ENCODE results near the gene RASSF1. TPM values are rescaled to one million over a fixed set of nuclear protein-coding genes. Genes with fewer than 3 reads are reported as not detected.

RASSF1 gene
- total and polyA plus RNA-seq, 8 donors = 10.3 to 29.5 (median 14.2) TPM

GRCh38 chr3:50385754-50386153 lies 45.1 kb upstream of the RASSF1 start:
- TF ChIP-seq CTCF (IDR thresholded peaks at IDR 0.05) = no peak
- H3K4me1 ChIP-seq = peaks cover 11 to 25% (median 21%) of the 10 kb centered on the region in 3 donors
- ATAC-seq (no peak), FAIRE-seq (no peak), DNase-seq (no peak)
- WGBS, 2 donors = 73 to 78% methylated on average over 13 of the region's 13 CpGs
- H3K4me3 ChIP-seq = no peak overlapping the region
- no peak overlapping the region for H3K27ac ChIP-seq
- no peaks in the 10 kb centered on the region for H3K27me3 ChIP-seq
- intact Hi-C loops (cut with DNase I) = no loop called here
- no peaks in the 10 kb centered on the region for H3K36me3 ChIP-seq
- H3K9me3 ChIP-seq = no peaks in the 10 kb centered on the region

GRCh38 chr3:50383750-50384149 lies 43.1 kb upstream of the RASSF1 start:
- FAIRE-seq (no peak), DNase-seq (no peak), ATAC-seq (no peak)
- no peak for TF ChIP-seq CTCF (IDR thresholded peaks at IDR 0.05)
- Histone ChIP-seq H3K36me3 (no peaks in the 10 kb centered on the region), H3K27me3 (no peaks in the 10 kb centered on the region), H3K9me3 (no peaks in the 10 kb centered on the region), H3K4me1 (peaks cover 0 to 9% (median 5%) of the 10 kb centered on the region in 3 donors), H3K27ac (no peak overlapping the region), H3K4me3 (no peak overlapping the region)
- intact Hi-C loops (cut with DNase I) = no loop called here
- 79 to 80% methylated on average over 6 of the region's 6 CpGs for WGBS, 2 donors

- FAIRE-seq = no peak
- WGBS, 2 donors = 89 to 90% methylated on average over 12 of the region's 12 CpGs
- intact Hi-C loops (cut with DNase I) = no loop called here
- TF ChIP-seq CTCF (IDR thresholded peaks at IDR 0.05) = no peak
- ATAC-seq = no peak
- Histone ChIP-seq H3K4me3 (no peak overlapping the region), H3K27ac (no peak overlapping the region), H3K27me3 (no peaks in the 10 kb centered on the region), H3K4me1 (peaks cover 0 to under 1% (median 0%) of the 10 kb centered on the region in 3 donors), H3K36me3 (no peaks in the 10 kb centered on the region), H3K9me3 (no peaks in the 10 kb centered on the region)
- no peak for DNase-seq
Observed at GRCh38 chr3:50382722-50383121, 42.1 kb upstream of the RASSF1 start.

GRCh38 chr3:50381383-50381782 lies 40.7 kb upstream of the RASSF1 start:
- Histone ChIP-seq H3K4me3 (no peak overlapping the region), H3K36me3 (no peaks in the 10 kb centered on the region), H3K27me3 (no peaks in the 10 kb centered on the region), H3K9me3 (no peaks in the 10 kb centered on the region), H3K4me1 (no peaks in the 10 kb centered on the region), H3K27ac (no peak overlapping the region)
- FAIRE-seq (no peak), ATAC-seq (peak in 2 of 4 donors; percentile 24 to 33), DNase-seq (no peak)
- 79 to 85% methylated on average over 4 of the region's 4 CpGs for WGBS, 2 donors
- intact Hi-C loops (cut with DNase I) = no loop called here
- TF ChIP-seq CTCF (IDR thresholded peaks at IDR 0.05) = no peak

GRCh38 chr3:50380405-50381085 lies 39.9 kb upstream of the RASSF1 start:
- no peaks in the 10 kb centered on the region for H3K27me3 ChIP-seq

More at GRCh38 chr3:50380405-50381085, 39.9 kb upstream of the RASSF1 start:
- Histone ChIP-seq H3K9me3 (no peaks in the 10 kb centered on the region), H3K4me3 (no peak overlapping the region), H3K27ac (no peak overlapping the region), H3K36me3 (no peaks in the 10 kb centered on the region), H3K4me1 (no peaks in the 10 kb centered on the region)
- intact Hi-C loops (cut with DNase I) = no loop called here
- no peak for TF ChIP-seq CTCF (IDR thresholded peaks at IDR 0.05)
- no peak for DNase-seq
- no peak for ATAC-seq
- WGBS, 2 donors = 81 to 89% methylated on average over 16 to 17 of the region's 17 CpGs
- FAIRE-seq = no peak

Data from pancreas (tissue), 10 donors.